Renal cortex interstitium (tissue), 11 donors: ENCODE measurements around the gene ALAD. TPM values are rescaled to one million over a fixed set of nuclear protein-coding genes. Genes with fewer than 3 reads are reported as not detected.
A peak's percentile ranks its signal among the peaks of the same experiment; 100 is the strongest.
"Not testable (repeated sequence)": the region's sequence is repeated elsewhere in the genome, so short reads cannot be mapped to it uniquely, and the experiment has no call there.

Experiments used
- DNase-seq, 11 donors: peaks; one replicate each; pipeline ENCODE4 v3.0.0-alpha.2; 2013; ENCODE audit warnings: low read depth in 9 of 11, low spot score in 4 of 11; ENCODE audit errors: extremely low read depth in 1 of 11
- polyA plus RNA-seq, 3 donors: library from polyadenylated mRNA; unstranded; fragments of 120-200 nt; gene quantifications; one replicate each; pipeline ENCODE4 v1.2.1, GENCODE V29; 2013; ENCODE audit not compliant: insufficient read length in 3 of 3

The ALAD gene
- polyA plus RNA-seq, 3 donors, result 37.2 to 46.1 (median 41.7) TPM

GRCh38 chr9:113379829-113380210, 21.3 kb downstream of the ALAD start:
- not testable (repeated sequence) for DNase-seq

DNA sequence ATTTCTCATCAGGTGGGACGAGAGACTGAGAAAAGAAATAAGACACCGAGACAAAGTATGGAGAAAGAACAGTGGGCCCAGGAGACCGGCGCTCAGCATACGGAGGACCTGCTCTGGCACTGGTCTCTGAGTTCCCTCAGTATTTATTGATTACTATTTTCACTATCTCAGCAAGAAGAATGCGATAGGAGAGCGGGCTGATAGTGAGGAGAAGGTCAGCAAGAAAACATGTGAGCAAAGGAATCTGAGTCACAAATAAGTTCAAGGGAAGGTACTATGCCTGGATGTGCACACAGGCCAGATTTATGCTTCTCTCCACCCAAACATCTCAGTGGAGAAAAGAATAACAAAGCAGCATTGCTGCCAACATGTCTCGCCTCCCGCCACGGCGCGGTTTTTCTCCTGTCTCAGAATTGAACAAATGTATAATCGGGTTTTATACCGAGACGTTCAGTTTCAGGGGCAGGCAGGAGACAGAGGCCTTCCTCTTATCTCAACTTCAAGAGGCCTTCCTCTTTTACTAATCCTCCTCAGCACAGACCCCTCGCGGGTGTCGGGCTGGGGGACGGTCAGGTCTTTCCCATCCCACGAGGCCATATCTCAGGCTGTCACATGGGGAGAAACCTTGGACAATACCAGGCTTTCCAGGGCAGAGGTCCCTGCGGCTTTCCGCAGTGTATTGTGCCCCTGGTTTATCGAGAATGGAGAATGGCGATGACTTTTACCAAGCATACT, 21.8 kb downstream of the ALAD start:
- DNase-seq, result not testable (repeated sequence)

DNA sequence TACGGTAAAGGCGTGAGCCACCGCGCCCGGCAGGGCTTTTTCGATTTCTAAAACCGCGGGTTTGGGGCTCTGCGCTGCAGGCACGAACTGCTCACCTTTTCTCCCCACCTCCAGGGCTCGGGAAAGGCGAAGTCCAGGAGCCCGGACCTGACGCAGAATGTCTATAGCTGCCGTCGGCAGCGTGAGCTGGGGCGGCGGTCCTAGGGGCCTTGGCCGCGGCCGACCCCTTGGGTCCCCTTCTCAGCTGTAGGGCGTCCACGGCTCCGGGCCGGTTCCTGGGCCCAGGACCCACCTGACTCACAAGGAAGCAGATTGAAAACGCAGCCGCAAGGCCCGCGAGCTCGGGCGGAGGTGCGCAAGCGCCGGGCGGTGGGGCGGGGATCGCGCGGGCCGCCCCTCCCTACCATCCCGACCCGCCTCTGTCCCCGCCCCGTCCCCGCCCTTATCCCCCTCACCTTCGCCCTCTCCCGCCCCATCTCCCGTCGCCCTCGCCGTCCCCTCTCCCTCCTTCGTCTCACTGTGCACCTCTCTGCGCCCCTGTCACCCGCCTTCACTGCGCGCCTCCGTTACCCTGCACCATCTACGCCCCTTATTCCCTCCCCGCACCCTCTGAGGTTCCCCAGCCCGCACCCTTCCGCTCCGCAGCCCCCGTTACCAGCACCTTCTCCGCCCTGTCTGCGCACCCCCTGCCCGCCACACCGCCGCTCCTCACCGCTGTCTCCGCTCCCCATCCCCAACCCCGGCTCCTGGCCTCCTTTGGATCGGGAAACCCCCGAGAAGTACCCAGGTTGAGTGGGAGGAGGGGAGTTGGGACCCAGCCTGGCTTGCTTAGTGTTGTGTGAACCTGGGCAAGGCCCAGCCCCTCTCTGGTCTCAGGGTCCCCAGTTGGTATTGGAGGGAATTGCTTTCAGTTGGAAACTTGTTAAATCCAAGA, 24.2 kb downstream of the ALAD start, which contains the start of gene HDHD3:
TSS of gene HDHD3 (minus strand) at position 353 of the 934 bp plus-strand sequence. CDS start 2,632 bp downstream, outside the sequence.
- peak in 10 of 11 donors; percentile 50 to 76 (median 64) for DNase-seq

GRCh38 chr9:113375057-113376023, 25.7 kb downstream of the ALAD start:
- DNase-seq, result no peak

GRCh38 chr9:113373676-113374392, 27.2 kb downstream of the ALAD start:
- DNase-seq, result no peak

- no peak for DNase-seq
These were observed 27.8 kb downstream of the ALAD start for GRCh38 chr9:113373256-113373655.

DNA sequence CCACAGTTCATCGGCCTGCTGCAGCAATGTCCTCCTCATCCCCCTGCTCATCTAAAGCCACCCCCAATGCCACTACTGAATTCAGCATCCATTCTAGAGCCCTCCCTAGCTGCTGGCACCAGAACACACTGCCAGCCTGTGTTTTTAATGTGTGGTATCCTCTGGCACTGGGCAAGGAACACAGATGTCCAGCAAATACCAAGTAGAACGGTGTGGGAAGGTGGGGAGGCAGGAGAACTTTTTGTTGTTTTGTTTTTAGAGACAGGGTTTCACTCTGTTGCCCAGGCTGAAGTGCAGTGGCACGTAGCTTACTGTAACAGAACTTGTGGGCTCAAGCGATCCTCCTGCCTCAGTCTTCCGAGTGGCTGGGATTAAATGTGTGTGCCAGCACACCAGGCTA, 29.0 kb downstream of the ALAD start:
- DNase-seq, result no peak

DNA sequence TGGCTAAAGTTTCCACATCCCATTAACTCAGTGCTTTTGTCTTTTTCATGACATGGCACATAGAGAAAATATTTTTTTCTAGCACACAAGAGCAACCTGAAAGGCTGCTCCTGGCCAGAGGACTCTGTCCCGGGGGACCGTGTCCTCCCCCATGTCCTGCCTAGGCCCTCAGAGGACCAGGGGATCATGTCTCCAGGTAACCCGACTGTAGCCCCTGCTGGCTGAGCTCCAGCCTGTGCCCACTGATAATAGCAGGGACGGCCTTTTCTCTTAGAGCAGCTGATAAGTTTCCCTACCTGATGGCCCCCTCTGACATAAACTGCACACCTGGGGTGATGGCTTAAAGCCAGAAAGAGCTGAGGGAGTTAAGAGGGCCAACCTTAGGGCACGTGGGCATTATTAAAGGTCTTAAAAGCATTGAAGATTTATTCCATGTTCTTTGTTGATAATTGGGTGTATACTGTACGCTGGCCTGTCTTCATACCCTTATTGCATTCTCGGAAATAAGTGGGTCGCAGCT, 30.2 kb downstream of the ALAD start:
- no peak for DNase-seq

DNA sequence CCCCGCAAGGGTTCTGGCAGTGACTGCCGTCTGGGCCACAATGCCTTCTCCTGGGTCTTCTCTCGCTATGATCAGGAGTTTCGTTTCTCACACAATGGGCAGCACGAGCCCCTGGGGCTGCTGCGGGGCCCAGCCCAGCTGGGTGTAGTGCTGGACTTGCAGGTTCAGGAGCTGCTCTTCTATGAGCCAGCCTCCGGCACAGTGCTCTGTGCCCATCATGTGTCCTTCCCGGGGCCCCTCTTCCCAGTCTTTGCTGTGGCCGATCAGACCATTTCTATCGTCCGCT, 31.3 kb downstream of the ALAD start:
- no peak for DNase-seq

- DNase-seq, result no peak
These were observed 31.9 kb downstream of the ALAD start for GRCh38 chr9:113368982-113369854.

GRCh38 chr9:113368348-113368981, 32.6 kb downstream of the ALAD start:
- no peak for DNase-seq

- DNase-seq, result not testable (repeated sequence)
These were observed 35.4 kb downstream of the ALAD start for GRCh38 chr9:113365652-113366051.

GRCh38 chr9:113364951-113365350, 36.1 kb downstream of the ALAD start:
- no peak for DNase-seq

- DNase-seq, result no peak
These were observed 37.7 kb downstream of the ALAD start for GRCh38 chr9:113363336-113363735.

DNA sequence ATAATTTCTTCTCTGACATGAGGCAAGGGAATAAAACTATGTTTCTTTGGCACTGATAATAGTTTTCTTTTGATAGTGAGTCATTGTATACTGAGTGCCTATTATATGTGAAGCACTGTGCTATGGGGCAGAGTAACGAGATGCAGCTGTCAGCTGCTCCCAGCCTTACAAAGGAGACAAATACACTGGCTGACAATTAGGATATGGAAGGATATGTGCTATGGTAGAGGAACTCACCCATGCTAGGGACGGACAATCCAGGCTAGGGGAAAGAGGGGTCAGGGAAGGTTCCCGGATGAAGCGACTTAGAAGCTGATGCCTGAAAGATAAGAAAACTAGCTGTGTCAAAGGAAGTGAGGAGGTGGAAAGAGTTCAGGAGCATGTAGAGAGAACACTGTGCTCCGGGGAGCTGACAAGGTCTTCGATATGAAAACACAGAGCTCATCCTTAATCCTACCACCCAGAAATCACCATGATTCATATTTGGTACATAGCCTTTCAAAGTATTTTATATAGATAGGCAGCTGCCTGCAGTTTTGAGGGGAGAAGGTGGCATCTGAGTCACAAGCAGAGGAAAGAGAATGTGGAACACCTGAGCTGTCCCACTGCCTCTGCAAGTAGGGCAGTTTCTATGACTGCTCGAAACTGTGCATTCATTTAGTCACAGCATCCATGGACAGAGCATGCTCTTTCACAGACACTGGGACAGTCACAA, 39.6 kb downstream of the ALAD start:
- no peak for DNase-seq

DNA sequence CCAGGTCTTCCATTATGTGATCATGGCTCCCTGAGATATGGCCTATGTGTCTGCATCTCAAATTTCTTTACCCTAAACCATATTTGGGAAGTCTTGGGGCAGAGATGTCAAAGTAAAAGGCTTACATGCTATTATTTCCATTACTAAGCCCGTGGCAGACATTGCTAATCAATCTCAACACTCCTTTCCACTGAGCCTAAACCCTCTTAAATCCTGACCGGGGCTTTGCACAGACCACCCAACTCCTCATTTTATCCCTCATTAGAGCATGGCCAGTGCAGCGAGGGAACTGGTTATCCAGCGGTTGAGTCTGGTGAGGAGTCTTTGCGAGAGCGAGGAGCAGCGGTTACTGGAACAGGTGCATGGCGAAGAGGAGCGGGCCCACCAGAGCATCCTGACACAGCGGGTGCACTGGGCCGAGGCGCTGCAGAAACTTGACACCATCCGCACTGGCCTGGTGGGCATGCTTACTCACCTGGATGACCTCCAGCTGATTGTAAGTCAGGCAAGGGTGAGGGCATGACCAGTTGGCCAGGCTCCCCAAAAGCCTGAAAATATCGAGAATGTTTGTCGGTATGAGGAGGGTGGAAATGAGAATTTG, 40.7 kb downstream of the ALAD start:
- no peak for DNase-seq
